ENCODE measurements around the gene TBC1D10A.

The TBC1D10A gene

GRCh38 chr22:30279046-30279788 lies 47.5 kb downstream of the TBC1D10A start:
- CTCF ChIA-PET: interaction anchor here (0.6 to 4.4 kb wide), 9 partner anchors 9 to 171 kb away, joined by 3 to 30 read pairs (median 7); partner anchors contain the start of gene CASTOR1
- POLR2A ChIA-PET: interaction anchor here (1.4 kb wide), 1 partner anchor 144 kb away, joined by 4 read pairs; no protein-coding TSS in a partner anchor
- Histone ChIP-seq H3K9me3 (ENCODE audit: control insufficient read depth, insufficient read depth, low read depth, low read length) (no peaks in the 10 kb centered on the region), H3K4me1 (ENCODE audit: control insufficient read depth, insufficient read depth, low read length) (no peaks in the 10 kb centered on the region), H3K27ac (ENCODE audit: extremely low read depth, low read depth, low read length) (no peak overlapping the region), H3K4me3 (ENCODE audit: low read depth, low read length) (no peak overlapping the region), H3K36me3 (ENCODE audit: control insufficient read depth in 2 of 2, insufficient read depth in 1 of 2, low read length in 2 of 2) (no peaks in the 10 kb centered on the region)
- TF ChIP-seq ZFHX2 (tag by site-specific recombination; conservative IDR thresholded peaks at IDR 0.05) (peak; percentile 87), ZNF112 (tag by site-specific recombination; IDR thresholded peaks at IDR 0.05) (no peak), EGR2 (tag by site-specific recombination; IDR thresholded peaks at IDR 0.05; ENCODE audit: low read depth) (peak; percentile 55), MZF1 (tag by site-specific recombination; IDR thresholded peaks at IDR 0.05; ENCODE audit: borderline replicate concordance) (no peak), ZNF549 (tag by site-specific recombination; IDR thresholded peaks at IDR 0.05) (no peak)

- ChIA-PET POLR2A (interaction anchor here (0.6 to 1.5 kb wide), 3 partner anchors 11 to 147 kb away, joined by 3 to 10 read pairs (median 4); partner anchors contain the start of genes CCDC157 and SF3A1), CTCF (interaction anchor here (0.6 to 4.4 kb wide), 8 partner anchors 8 to 477 kb away, joined by 3 to 30 read pairs (median 5); partner anchors contain the start of gene CASTOR1)
- Histone ChIP-seq H3K36me3 (ENCODE audit: control insufficient read depth in 2 of 2, insufficient read depth in 1 of 2, low read length in 2 of 2) (no peaks in the 10 kb centered on the region), H3K4me1 (ENCODE audit: control insufficient read depth, insufficient read depth, low read length) (no peaks in the 10 kb centered on the region), H3K9me3 (ENCODE audit: control insufficient read depth, insufficient read depth, low read depth, low read length) (no peaks in the 10 kb centered on the region), H3K27ac (ENCODE audit: extremely low read depth, low read depth, low read length) (no peak overlapping the region), H3K4me3 (ENCODE audit: low read depth, low read length) (no peak overlapping the region)
- TF ChIP-seq GLIS1 (tag by site-specific recombination; IDR thresholded peaks at IDR 0.05): peak; percentile 85
- peak; percentile 49 for TF ChIP-seq PATZ1 (tag by site-specific recombination; IDR thresholded peaks at IDR 0.05)
- TF ChIP-seq SCRT1 (tag by site-specific recombination; IDR thresholded peaks at IDR 0.05; ENCODE audit: borderline replicate concordance): no peak
- peak; percentile 83 for TF ChIP-seq PRDM10 (tag by site-specific recombination; IDR thresholded peaks at IDR 0.05)
- TF ChIP-seq ZFP41 (tag by site-specific recombination; IDR thresholded peaks at IDR 0.05; ENCODE audit: borderline replicate concordance): no peak
- TF ChIP-seq ZBTB10 (tag by site-specific recombination; IDR thresholded peaks at IDR 0.05): 0 out of 2 replicates have a peak, but pooled peaks have one; percentile 26
- TF ChIP-seq ZNF521 (tag by site-specific recombination; IDR thresholded peaks at IDR 0.05): no peak
- 0 out of 2 replicates have a peak, but pooled peaks have one; percentile 4 for TF ChIP-seq SP2 (tag by site-specific recombination; IDR thresholded peaks at IDR 0.05)
- no peak for TF ChIP-seq ZNF140 (tag by site-specific recombination; IDR thresholded peaks at IDR 0.05)
- TF ChIP-seq ZNF692 (tag by site-specific recombination; IDR thresholded peaks at IDR 0.05): 0 out of 2 replicates have a peak, but pooled peaks have one; percentile 30
- 0 out of 2 replicates have a peak, but pooled peaks have one; percentile 9 for TF ChIP-seq ZNF558 (tag by site-specific recombination; IDR thresholded peaks at IDR 0.05)
- no peak for TF ChIP-seq ZNF354C (tag by site-specific recombination; IDR thresholded peaks at IDR 0.05; ENCODE audit: borderline replicate concordance, low read depth)
- TF ChIP-seq ZNF792 (tag by site-specific recombination; IDR thresholded peaks at IDR 0.05): no peak
- TF ChIP-seq SP7 (tag by site-specific recombination; IDR thresholded peaks at IDR 0.05): peak; percentile 81
- TF ChIP-seq ZNF37A (tag by site-specific recombination; IDR thresholded peaks at IDR 0.05): no peak
Measured at GRCh38 chr22:30277547-30278344, 49.0 kb downstream of the TBC1D10A start.
